Spinal cord (tissue), 10 donors: ENCODE measurements around the gene ADGRL1. TPM values are rescaled to one million over a fixed set of nuclear protein-coding genes. Genes with fewer than 3 reads are reported as not detected.

Experiments used
- DNase-seq, 6 donors: peaks; one replicate each; pipeline versions ENCODE4 v3.0.0 to v3.0.0-alpha.2; 2013 to 2015; ENCODE audit warnings: low spot score in 6 of 6, low read depth in 4 of 6
- H3K27ac ChIP-seq: one replicate; pipeline ENCODE4 v1.5.1; 2013; ENCODE audit warnings: low read depth, low read length, control low read depth
- H3K27me3 ChIP-seq: one replicate; pipeline ENCODE4 v1.6.1; 2013; ENCODE audit warnings: low read length; ENCODE audit not compliant: control insufficient read depth, insufficient read depth
- H3K36me3 ChIP-seq: one replicate; pipeline ENCODE4 v1.6.1; 2013; ENCODE audit warnings: low read length; ENCODE audit not compliant: control insufficient read depth, insufficient read depth
- H3K4me1 ChIP-seq: one replicate; pipeline ENCODE4 v1.6.1; 2013; ENCODE audit warnings: low read length; ENCODE audit not compliant: control insufficient read depth, insufficient read depth
- H3K4me3 ChIP-seq: one replicate; pipeline ENCODE4 v1.5.1; 2013; ENCODE audit warnings: low read depth, low read length, control low read depth
- H3K9me3 ChIP-seq: one replicate; pipeline ENCODE4 v1.6.1; 2013; ENCODE audit warnings: low read length; ENCODE audit not compliant: control insufficient read depth, insufficient read depth
- WGBS: methylation state at CpG from one replicate; pipeline ENCODE4 v1.1.5; 2013; ENCODE audit warnings: missing lambda C conversion rate; ENCODE audit not compliant: insufficient coverage; 5-methylcytosine and 5-hydroxymethylcytosine counted together
- polyA plus RNA-seq, 2 donors: library from polyadenylated mRNA; unstranded; fragments of 120-200 nt; gene quantifications; one replicate each; pipeline ENCODE4 v1.2.1, GENCODE V29; 2013; ENCODE audit not compliant: insufficient read length in 2 of 2
- small RNA-seq: library from RNA; depleted of rRNA; stranded (forward); fragments of <200 nt; gene quantifications from one replicate; pipeline ENCODE3, GENCODE V24; 2014; ENCODE audit warnings: low replicate concordance
- total RNA-seq, 2 donors: library from RNA; depleted of rRNA in 1 of 2; stranded (reverse); fragments of 120-200 nt in 1 of 2; fragments of >200 nt in 1 of 2; gene quantifications; one replicate each; pipeline versions ENCODE4 v1.2.3 to v1.2.4, GENCODE V29; 2013 to 2014
- donor health status: healthy.

The ADGRL1 gene
- total and polyA plus RNA-seq, 4 donors, result 31.9 to 140 (median 92.0) TPM

GRCh38 chr19:14102756-14103155 is 103.2 kb downstream of the ADGRL1 start:
- Histone ChIP-seq H3K4me3 (no peak overlapping the region), H3K4me1 (no peaks in the 10 kb centered on the region), H3K36me3 (peaks cover 87% of the 10 kb centered on the region), H3K27me3 (no peaks in the 10 kb centered on the region), H3K9me3 (no peaks in the 10 kb centered on the region), H3K27ac (no peak overlapping the region)
- DNase-seq, result no peak
- 94% methylated on average over 10 of the region's 10 CpGs for WGBS

- H3K27ac ChIP-seq, result no peak overlapping the region
Measured at GRCh38 chr19:14102102-14102696, 103.8 kb downstream of the ADGRL1 start.

GRCh38 chr19:14101003-14101545 is 104.9 kb downstream of the ADGRL1 start:
- H3K4me1 ChIP-seq, result no peaks in the 10 kb centered on the region
- no peaks in the 10 kb centered on the region for H3K27me3 ChIP-seq
- no peak for DNase-seq
- H3K36me3 ChIP-seq, result peaks cover 87% of the 10 kb centered on the region
- no peak overlapping the region for H3K4me3 ChIP-seq
- H3K9me3 ChIP-seq, result no peaks in the 10 kb centered on the region
- WGBS, result 97% methylated on average over 5 of the region's 6 CpGs
- no peak overlapping the region for H3K27ac ChIP-seq

More at GRCh38 chr19:14102102-14102696, 103.8 kb downstream of the ADGRL1 start:
- Histone ChIP-seq H3K9me3 (no peaks in the 10 kb centered on the region), H3K27me3 (no peaks in the 10 kb centered on the region), H3K4me1 (no peaks in the 10 kb centered on the region), H3K4me3 (no peak overlapping the region), H3K36me3 (peaks cover 87% of the 10 kb centered on the region)
- DNase-seq, result no peak
- WGBS, result 94% methylated on average over 8 of the region's 11 CpGs

Small RNAs within 50 kb of the gene (small RNA-seq; reads per million reads assigned to genes)
- gene RN7SL231P, result not detected

Other genes with a start within 250 kb of the ADGRL1 start
- gene RFX1, start 199.8 kb downstream of the ADGRL1 start, total RNA-seq, result 1 to 10 TPM; 2.6 to 5.8 TPM
- gene RFX1, start 199.8 kb downstream of the ADGRL1 start, polyA plus RNA-seq, result 10 to 100 TPM; 14.5 to 16.2 TPM
- not detected for gene RLN3, start 178.0 kb downstream of the ADGRL1 start, total RNA-seq
- not detected for gene RLN3, start 178.0 kb downstream of the ADGRL1 start, polyA plus RNA-seq
- 1 to 10 TPM; 4.1 to 4.7 TPM for gene IL27RA, start 174.4 kb downstream of the ADGRL1 start, total RNA-seq
- 1 to 10 TPM; 5.6 to 5.7 TPM for gene IL27RA, start 174.4 kb downstream of the ADGRL1 start, polyA plus RNA-seq
- gene PALM3, start 144.1 kb downstream of the ADGRL1 start, total RNA-seq, result 1 to 10 TPM; 1.7 to 4.0 TPM
- 10 to 100 TPM; 26.8 to 27.3 TPM for gene PALM3, start 144.1 kb downstream of the ADGRL1 start, polyA plus RNA-seq
- 1 to 10 TPM; 1.2 to 5.2 TPM for gene MISP3, start 133.4 kb downstream of the ADGRL1 start, total RNA-seq
- gene MISP3, start 133.4 kb downstream of the ADGRL1 start, polyA plus RNA-seq, result 10 to 100 TPM; 10.9 to 12.4 TPM
- under 1 TPM in 1 of 2 donors, not detected in 1; 0.22 TPM for gene C19orf67, start 120.4 kb downstream of the ADGRL1 start, total RNA-seq
- under 1 TPM in 1 of 2 donors, not detected in 1; 0.21 TPM for gene C19orf67, start 120.4 kb downstream of the ADGRL1 start, polyA plus RNA-seq
- 10 to 100 TPM; 19.9 to 34.9 TPM for gene SAMD1, start 115.4 kb downstream of the ADGRL1 start, total RNA-seq
- 10 to 100 TPM; 78.6 to 83.1 TPM for gene SAMD1, start 115.4 kb downstream of the ADGRL1 start, polyA plus RNA-seq
- gene PRKACA, start 88.4 kb downstream of the ADGRL1 start, total RNA-seq, result 10 to 100 TPM; 44.1 to 77.8 TPM
- gene PRKACA, start 88.4 kb downstream of the ADGRL1 start, polyA plus RNA-seq, result 100 to 1,000 TPM; 145 to 161 TPM
- 10 to 100 TPM in 1 of 2 donors, 1 to 10 TPM in 1; 2.7 to 11.5 TPM for gene ASF1B, start 69.6 kb downstream of the ADGRL1 start, total RNA-seq
- gene ASF1B, start 69.6 kb downstream of the ADGRL1 start, polyA plus RNA-seq, result 1 to 10 TPM; 8.4 to 8.8 TPM
- gene ADGRE5, start 175.3 kb upstream of the ADGRL1 start, total RNA-seq, result 1 to 10 TPM; 7.3 to 7.8 TPM
- 1 to 10 TPM; 3.9 to 6.8 TPM for gene ADGRE5, start 175.3 kb upstream of the ADGRL1 start, polyA plus RNA-seq
- gene DDX39A, start 213.2 kb upstream of the ADGRL1 start, total RNA-seq, result 10 to 100 TPM; 26.3 to 48.7 TPM
- gene DDX39A, start 213.2 kb upstream of the ADGRL1 start, polyA plus RNA-seq, result 10 to 100 TPM; 64.1 to 65.0 TPM
- gene PKN1, start 227.1 kb upstream of the ADGRL1 start, total RNA-seq, result 10 to 100 TPM; 53.5 to 74.4 TPM
- 100 to 1,000 TPM; 108 to 117 TPM for gene PKN1, start 227.1 kb upstream of the ADGRL1 start, polyA plus RNA-seq